NCI-H2196 (cell line): ENCODE measurements around the gene LTBP1.
"Not testable (repeated sequence)": the region's sequence is repeated elsewhere in the genome, so short reads cannot be mapped to it uniquely, and the experiment has no call there.

Experiments used
- DNase-seq: peaks from one replicate; lab custom pipeline; 2025; ENCODE audit not compliant: unreplicated experiment; lab: John Stamatoyannopoulos, UW

The LTBP1 gene

DNA sequence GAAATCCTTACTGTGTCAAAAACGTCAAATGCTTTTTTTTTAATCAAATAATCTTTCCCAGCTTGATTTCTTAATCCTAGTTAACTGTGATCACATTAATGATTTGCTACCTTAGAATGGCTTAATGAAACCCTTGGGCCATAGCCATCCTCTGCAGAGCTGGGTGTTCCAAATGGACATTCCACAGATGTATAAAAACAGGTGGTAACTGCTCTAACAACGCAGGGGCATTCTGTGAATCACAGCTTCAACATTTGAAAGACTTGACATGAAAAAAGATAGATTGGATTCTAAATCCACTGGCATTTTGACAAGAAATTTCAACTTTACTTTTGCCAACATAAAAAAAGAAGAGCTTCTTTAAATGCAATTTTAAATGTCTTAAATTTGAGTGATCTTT is 459.9 kb downstream of the LTBP1 start:
- no peak for DNase-seq

DNA sequence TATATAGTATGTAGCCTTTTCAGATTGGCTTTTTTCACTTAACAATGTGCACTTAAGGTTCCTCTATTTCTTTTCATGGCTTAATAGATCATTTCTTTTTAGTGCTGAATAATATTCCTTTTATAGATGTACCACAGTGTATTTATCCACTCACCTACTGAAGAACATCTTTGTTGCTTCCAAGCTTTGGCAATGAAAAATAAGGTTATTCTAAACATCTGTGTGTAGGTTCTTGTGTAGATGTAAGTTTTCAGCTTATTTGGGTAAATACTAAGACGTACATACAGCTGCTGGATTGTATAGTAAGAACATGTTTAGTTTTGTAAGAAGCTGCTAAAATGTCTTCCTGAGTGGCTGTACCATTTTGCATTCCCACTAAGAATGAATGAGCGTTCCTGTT is 461.4 kb downstream of the LTBP1 start:
- DNase-seq, result no peak

DNA sequence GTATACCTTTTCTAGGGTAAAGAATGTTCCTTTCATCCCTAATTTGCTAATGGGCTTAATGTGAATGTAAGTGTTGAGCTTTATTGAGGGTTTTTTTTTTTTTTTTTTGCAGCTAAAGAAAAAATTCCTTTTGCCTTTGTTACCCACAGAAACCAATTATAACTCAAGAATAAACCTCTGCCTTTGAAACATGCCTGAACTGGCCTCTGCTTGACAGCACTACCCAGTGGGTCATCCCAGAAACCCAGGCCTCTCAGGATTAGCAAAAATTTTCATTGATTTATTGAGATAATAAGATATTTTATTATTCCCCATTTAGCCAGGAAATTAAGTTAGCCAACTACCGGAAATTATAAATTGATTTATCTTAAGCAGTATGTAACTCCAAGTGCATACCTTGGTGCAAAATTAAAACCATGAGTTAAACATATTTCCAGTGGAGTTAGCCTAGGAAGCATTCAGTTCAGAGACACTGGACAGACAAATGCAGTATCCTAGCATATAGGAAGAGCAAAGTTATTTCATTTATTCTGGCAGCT is 462.7 kb downstream of the LTBP1 start:
- DNase-seq, result no peak

DNA sequence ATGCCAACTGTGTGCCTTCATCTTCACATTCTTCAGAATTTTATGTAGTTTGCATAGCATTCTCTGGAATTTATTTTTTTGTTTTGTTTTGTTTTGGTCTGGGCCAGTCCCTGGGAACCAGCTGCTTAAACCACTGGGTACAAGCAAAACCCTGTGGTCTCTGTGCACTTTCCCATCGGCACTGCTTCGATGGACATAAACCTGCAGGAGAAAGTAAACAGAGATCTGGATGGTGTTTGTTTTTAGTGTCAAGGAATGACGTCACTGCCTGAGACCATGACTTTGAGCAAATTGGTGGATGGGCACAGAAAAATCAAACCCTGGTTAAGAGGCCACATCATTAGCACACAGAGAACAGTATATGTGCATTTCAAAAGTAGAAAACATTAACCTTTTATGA is 465.0 kb downstream of the LTBP1 start:
- no peak for DNase-seq

DNA sequence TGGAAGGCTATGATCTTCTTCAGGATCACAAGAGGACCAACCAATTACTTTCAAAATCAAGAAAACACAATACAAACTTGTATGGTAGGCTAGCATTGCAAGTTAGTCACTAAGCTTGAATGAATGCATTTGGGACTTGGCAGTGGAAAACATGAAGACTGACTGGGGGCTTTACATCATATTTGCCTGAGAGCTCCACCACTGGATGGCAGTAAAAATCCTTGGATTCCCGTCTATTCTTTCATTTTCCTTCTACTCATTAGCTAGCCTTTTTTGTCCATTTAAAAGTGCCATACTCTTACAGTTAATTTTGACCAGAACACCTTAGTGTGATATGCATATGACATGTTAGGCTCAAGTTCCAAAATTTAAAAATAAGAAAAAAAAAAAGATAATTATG is 466.2 kb downstream of the LTBP1 start:
- DNase-seq, result no peak

DNA sequence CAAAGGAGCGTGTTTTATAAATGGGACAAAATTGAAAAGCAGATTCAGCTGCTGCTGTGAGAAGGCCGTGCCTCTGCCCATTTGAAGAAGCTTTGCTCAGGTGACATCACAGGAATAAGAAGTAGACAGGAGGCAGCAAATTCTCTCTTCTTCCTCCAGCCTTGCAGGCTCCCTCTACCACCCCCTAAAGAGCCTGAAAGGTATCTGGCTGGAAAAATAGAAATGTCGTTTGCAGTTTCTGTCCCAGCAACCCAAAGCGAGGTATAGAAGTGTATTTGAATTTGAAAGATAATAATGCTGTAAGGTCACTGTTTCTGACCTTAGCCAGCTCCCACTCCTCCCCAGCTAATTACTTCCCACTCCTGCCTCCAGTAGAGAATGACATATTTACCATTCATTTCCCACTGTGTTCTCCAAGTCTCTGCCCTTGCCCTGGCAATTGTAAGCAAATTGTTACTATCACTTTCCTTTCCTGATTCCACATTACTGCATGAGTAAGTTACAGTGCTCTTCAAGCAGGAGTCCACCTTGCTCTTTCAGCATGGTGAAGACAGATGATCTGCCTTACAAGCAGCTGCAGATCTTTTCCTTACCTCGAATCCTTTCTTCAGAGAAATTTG is 472.9 kb downstream of the LTBP1 start:
- DNase-seq, result no peak

DNA sequence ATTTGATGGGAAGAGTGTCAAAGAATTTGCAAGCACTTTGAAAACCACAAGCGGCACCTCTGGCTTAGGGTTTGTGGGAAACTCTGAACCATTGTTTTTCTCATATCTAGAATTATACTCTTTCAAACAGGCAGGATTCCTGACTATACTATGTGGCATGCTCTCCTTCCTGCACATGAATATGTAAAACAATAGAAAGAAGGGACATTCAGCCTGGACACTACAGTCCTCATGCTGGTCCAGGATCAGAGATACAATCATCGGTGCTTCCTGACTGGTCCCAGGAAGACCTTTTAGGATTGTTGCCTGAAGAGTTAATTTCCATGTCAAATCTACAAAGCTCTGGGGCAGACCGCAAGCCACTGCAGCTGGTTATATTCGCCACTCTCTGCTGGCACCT is 474.0 kb downstream of the LTBP1 start:
- no peak for DNase-seq

DNA sequence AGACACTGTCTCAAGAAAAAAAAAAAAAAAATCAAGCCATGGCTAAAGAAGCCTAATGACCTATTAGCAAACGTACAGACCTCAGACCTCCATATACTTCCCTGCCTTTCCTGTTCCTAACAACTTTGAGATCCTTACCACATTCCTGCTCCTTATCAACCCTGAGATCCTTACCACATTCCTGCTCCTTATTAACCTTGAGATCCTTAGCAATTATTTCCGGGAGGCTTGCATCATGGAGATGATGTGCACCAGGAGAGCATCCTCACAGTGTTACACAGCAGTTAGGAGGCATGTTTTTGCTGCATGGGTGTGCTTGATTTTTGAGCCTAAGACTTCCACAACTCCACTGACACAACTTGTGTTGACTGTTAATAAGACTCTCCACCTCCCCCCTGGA is 475.1 kb downstream of the LTBP1 start:
- DNase-seq, result no peak

DNA sequence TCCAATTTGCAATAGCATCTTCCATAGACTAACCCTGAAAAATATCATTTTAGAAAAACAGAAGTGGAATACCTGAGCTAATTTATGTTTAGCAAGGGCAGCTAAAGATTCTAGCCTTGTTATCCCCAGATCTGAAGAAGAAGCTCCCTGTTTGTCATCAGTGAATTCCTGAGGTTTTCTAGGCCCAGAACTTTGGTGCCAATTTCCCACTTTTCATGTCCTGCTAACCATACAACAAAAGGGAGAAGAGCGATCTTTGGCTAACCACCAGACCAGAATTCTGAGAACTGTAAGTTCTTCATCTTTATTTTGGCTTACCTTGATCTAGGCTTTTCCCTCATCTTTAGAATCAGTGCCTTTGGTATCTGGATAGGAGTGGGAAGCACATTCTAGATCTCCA is 478.4 kb downstream of the LTBP1 start:
- DNase-seq, result no peak

DNA sequence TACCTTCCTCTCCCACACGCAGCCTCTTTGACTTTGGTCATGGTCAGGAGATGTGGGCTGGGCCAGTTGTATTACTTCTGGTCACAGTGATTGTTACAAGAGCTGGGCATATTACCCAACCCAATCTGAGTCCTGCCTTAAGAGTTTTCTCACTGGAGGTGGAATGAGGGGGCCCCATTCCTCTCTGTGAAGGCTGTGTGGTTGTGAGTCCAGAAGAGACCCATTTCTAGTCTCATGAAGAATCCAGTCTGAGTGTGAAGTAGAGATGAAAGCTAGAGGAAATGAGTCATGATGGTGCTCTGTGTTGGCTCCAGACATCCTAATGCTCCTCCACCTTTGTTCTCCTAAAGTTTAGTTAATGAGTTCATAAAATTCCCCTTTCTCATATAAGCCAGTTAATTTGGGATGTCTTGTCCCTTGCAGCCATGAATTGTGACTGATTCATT is 478.9 kb downstream of the LTBP1 start:
- DNase-seq, result no peak

DNA sequence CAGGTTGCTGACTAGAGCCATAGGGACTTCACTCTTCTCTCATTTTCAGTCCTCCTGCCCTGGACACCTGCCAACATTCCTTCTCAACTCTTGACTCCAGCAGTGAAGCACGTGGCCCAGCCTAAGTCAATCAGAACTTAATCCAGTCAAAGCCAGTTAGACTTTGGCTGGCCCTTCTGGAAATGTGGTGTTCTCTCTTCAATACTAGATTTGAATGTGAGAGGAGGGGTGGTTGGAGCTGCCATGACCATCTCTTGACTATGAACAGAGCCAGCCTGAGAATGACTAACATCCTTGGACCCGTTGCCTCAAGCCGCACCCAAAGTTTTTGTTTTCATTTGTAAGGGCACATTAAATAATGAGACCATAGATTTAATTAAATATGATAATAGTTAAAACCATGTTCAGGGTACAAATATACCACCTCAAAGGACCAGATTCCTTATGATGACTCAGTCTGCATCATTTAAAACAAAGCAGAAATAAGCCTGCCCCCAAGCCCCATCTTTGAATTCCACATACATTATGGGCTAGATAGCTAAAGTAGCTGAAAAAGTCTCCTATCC is 480.0 kb downstream of the LTBP1 start:
- no peak for DNase-seq

DNA sequence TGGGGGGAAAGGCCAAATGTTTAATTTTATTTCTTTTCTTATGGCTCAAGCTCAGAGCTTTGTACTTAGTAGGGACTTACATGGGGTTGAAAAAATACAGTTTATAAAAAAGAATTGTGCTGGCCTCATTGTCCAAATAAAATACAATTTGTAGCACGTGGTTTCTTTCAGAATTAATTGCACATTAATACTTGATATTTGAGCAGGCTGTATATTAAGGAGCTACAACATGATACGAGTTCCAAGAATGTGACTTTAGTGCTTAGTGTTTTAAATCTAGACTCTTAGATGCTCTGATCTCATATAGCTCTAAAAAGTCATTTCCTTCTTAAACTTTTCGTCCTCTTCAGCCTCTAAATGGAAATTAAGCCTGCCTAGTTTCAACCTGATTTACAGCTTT is 483.3 kb downstream of the LTBP1 start:
- no peak for DNase-seq

DNA sequence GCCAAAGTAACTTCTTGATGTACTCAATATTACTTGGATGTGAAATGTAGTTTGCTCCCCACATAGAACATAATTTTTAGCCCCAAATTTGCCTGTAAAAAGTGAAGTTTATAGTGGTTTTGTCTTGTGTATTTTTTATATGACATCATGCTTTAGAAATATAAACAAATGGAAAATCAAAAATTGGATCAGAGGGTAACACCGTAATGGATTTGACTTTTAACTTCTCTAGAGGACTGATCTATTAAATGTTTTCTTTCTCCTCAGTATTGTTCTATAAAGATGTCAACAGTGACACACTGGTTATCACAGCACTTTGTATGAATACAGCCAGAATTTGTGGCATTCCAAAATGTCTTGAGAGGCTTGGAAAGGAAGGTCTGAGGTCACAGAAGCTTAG is 484.1 kb downstream of the LTBP1 start:
- no peak for DNase-seq

DNA sequence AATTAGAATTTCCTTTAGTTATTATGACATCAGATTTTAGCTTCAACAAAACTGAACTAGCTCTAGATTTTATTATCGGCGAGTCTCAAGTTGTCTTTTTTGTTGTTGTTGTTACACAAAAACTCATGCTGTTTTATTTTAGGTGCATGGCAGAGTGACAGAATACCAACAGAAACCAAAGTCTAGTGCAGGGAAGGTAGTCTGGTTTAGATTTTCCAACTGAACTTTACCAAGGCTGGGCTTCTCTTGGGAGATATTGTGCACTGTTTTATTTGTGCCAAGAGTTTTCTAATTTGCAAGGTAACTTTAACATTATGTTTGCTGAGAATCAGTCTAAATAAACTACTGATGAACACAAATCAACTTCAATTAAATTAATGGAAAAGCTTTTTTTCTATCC is 486.1 kb downstream of the LTBP1 start:
- no peak for DNase-seq

DNA sequence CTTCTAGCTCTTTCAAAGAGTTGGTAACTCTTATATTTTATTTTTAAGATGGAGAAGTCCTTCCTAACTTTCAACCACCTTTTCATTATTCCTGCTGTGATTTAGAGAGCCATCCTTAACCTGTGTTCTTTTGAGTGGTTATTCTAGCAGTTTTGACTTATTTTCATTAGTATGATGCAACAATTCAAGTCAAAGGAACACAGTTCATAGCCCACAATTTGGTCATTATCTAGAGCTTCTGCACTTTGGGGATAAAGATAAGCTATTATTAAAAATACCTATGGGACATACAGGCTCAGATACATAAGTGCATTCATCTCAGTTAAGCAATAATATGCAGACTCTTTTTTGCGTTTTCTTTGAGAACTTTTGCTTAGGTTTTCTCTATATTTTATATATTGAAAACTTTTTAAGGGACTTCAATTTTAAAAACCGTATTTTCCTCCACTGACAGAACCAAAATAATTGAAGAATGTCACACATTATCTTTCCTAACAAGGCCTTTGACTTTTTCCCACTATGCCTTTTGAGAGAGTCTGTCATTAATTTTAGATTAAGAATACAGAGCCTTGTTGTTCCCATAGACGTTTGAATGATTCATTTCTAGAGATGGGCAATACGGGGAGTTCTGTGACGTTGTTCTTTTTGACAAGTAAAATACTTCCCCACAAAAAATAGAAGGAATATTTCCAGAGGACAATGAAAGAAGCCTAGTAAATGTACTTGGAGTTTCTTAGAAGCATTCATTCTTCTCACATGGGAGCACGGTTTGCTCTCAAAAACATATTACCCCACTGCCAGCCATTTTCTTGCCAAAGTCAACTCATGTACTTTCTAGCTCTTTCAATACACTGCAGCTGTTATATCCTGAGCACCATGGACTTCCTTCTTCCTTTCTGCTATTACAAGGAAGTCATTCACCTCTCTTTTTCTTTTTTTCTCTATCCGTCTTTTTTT is 486.8 kb downstream of the LTBP1 start:
- no peak for DNase-seq

DNA sequence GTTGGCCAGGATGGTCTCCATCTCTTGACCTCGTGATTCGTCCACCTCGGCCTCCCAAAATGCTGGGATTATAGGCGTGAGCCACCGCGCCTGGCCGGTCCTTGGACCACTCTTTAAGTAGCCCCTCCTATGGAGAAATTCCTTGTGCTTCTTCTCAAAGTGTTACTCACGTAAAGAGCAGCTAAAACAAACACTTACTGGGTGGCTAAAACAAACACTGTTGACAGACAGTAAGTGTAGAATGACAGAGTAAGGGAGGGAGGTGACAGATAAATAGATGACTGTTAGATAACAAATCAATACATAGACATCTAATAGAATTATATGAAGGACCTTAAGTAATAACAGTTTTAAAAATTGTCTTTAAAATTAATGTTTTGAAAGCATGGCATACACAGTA is 488.8 kb downstream of the LTBP1 start:
- DNase-seq, result no peak

DNA sequence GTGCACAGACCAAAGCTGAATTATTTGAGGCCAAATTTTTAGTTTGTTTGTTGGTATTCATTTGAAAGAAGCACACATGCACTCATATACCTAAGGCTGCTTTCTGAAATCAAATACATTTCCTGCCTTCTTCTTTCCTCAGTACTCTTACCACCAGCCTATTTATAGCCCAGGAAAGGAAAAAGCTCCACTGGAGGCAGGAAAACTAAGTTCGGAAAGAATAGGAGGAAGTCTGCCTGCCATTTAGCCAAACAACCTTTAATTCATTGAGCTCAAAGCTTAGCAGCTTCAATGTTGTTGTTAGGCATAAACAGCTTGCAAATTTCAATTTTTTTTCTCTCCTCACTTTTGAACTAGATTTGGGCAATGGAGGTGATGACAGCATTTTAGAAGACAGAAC is 489.3 kb downstream of the LTBP1 start:
- DNase-seq, result no peak

DNA sequence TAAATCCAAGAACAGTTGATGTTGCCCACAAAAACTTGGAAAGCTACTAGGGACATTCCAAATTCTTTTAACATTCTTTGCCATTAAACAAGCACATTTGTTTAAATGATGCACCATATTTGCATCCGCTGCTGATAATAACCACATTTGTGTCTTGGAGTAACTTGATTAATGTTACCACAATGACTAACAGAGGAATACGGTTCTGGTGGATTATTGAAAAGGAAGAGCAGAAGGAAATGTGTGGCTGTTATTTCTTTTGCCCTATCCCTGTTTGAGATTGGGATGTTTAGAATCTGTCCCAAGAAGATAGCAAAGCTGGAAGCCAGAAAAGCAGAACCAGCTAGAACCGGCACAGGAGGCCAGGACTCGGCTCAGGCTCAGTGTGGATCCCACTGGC is 490.5 kb downstream of the LTBP1 start:
- no peak for DNase-seq

DNA sequence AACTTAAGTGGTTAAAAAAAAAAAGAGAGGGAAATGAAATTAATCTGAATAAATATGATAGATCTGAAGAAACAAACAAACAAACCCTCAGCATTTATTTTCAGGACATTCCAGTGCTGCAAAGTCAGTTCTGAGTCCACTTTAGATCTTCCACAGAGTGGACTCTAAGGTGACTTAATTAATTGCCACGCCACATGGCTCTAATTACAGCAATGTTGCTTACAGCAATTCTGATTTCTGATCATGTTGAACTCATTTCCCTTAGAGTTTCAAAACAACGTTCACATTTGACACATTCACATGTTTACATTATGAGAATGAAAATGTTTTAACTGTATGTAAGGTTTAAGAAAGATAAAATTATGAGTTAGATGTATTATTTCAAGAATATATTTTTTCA is 491.1 kb downstream of the LTBP1 start:
- no peak for DNase-seq

DNA sequence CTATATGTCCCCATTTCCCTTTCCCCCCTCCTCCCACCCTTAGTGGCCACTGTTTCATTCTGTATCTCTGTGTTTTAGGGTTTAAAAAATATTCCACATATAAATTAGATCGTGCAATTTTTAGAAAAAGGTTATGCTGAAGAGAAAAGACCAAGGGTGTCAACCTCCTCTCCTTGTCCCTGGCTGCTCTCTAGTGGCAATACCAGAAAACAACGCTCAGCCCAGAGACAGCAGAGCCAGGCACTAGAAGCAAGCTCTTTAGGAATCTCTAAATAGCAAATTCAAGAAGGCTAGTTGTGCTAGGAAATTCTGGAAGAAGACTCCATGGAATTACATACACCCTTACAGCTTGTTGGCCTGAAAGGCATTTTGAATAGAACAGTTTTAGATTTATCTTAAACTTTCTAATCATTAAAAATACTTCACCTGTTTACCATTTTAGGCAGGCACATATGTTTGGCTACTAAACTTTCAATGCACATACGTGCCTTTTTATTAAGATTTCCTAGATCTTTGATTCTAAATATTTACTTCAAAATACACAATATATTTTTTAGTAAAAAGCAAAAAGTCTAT is 494.6 kb downstream of the LTBP1 start:
- peak; percentile 14 for DNase-seq

DNA sequence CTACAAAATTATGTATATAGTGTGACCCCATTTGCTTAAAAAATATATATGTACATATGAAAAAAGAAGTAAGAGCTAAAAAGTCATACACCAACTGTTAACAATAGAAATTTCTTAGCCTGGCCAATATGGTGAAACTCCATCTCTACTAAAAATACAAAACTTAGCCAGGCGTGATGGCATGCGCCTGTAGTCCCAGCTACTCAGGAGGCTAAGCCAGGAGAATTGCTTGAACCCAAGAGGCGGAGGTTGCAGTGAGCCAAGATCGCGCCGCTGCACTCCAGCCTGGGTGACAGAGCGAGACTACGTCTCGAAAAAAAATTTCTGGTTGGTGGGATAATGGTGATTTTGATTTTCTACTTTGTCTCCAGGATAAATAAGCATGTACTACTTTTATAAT is 495.3 kb downstream of the LTBP1 start:
- not testable (repeated sequence) for DNase-seq
